Measurements from ENCODE around the gene ZNF784.

The ZNF784 gene

GRCh38 chr19:55620410-55621204 lies 3.8 kb downstream of the ZNF784 start:
- TF ChIP-seq CTCF (conservative IDR thresholded peaks at IDR 0.05; ENCODE audit: low read depth): no peak
- 0 out of 2 replicates have a peak overlapping the region, but pooled peaks have one; percentile 5 for H3K27ac ChIP-seq
- CTCF ChIA-PET: interaction anchor here (0.8 kb wide), 1 partner anchor 12 kb away, joined by 5 read pairs; no protein-coding TSS in a partner anchor
- DNase-seq (ENCODE audit: low spot score): no peak
- POLR2A ChIA-PET (ENCODE audit: low non-redundant PET): no interaction called here

- ChIA-PET POLR2A (ENCODE audit: low non-redundant PET) (no interaction called here), CTCF (interaction anchor here (1.2 kb wide), 1 partner anchor 13 kb away, joined by 5 read pairs; no protein-coding TSS in a partner anchor)
- no peak for DNase-seq (ENCODE audit: low spot score)
- H3K27ac ChIP-seq: peak overlapping the region; percentile 21; the same call in 1 of the 2 replicates
- no peak for TF ChIP-seq CTCF (conservative IDR thresholded peaks at IDR 0.05; ENCODE audit: low read depth)
Observed at GRCh38 chr19:55619286-55619685, 5.1 kb downstream of the ZNF784 start.

- DNase-seq (ENCODE audit: low spot score): no peak
- ChIA-PET POLR2A (ENCODE audit: low non-redundant PET) (no interaction called here), CTCF (interaction anchor here (0.6 kb wide), 1 partner anchor 36 kb away, joined by 3 read pairs; no protein-coding TSS in a partner anchor)
- H3K27ac ChIP-seq: peak overlapping the region; percentile 21
- no peak for TF ChIP-seq CTCF (conservative IDR thresholded peaks at IDR 0.05; ENCODE audit: low read depth)
Observed at GRCh38 chr19:55618426-55618825, 5.9 kb downstream of the ZNF784 start.

DNA sequence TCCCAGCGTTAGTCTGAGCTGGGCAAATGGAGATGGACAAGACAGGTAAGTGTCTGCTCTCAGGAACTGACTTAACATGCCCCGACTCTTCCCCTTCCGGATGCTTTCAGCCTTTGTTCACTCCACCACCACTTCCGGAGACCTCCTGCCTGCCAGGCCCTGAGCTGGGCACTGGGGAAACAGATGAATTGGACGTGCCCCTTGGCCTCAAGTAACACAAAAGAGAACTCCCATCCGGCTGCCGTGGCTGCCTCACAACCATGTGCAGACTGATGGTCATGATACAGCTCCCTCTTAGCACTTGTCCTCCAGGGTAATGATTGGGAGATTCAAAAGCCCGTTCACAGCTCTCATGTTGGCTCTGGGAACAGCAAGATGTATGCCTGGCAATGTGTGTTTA lies 6.9 kb downstream of the ZNF784 start:
- POLR2A ChIA-PET (ENCODE audit: low non-redundant PET): no interaction called here
- CTCF ChIA-PET: interaction anchor here (0.5 to 1.1 kb wide), 2 partner anchors 11 to 28 kb away, joined by 3 to 4 read pairs; no protein-coding TSS in a partner anchor

DNA sequence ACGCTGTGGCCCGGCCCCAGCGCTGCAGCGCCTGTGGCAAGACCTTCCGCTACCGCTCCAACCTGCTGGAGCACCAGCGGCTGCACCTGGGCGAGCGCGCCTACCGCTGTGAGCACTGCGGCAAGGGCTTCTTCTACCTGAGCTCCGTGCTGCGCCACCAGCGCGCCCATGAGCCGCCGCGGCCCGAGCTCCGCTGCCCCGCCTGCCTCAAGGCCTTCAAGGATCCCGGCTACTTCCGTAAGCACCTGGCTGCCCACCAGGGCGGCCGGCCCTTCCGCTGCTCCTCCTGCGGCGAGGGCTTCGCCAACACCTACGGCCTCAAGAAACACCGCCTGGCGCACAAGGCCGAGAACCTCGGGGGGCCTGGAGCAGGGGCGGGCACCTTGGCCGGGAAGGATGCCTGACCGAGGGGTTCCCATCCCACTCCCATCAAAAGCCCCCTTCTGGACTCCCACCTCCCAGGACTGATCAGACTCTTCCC lies 7.9 kb downstream of the ZNF784 start:
- H3K27ac ChIP-seq: no peak overlapping the region
- TF ChIP-seq CTCF (conservative IDR thresholded peaks at IDR 0.05; ENCODE audit: low read depth): no peak
- ChIA-PET POLR2A (ENCODE audit: low non-redundant PET) (no interaction called here), CTCF (no interaction called here)
- DNase-seq (ENCODE audit: low spot score): no peak

More for the DNA sequence above, 6.9 kb downstream of the ZNF784 start:
- DNase-seq (ENCODE audit: low spot score): no peak
- peak overlapping the region; percentile 33; the same call in 1 of the 2 replicates for H3K27ac ChIP-seq
- TF ChIP-seq CTCF (conservative IDR thresholded peaks at IDR 0.05; ENCODE audit: low read depth): no peak

- TF ChIP-seq CTCF (conservative IDR thresholded peaks at IDR 0.05; ENCODE audit: low read depth): no peak
Observed at GRCh38 chr19:55615543-55616394, 8.6 kb downstream of the ZNF784 start.

More at GRCh38 chr19:55615543-55616394, 8.6 kb downstream of the ZNF784 start:
- ChIA-PET CTCF (no interaction called here), POLR2A (ENCODE audit: low non-redundant PET) (no interaction called here)
- H3K27ac ChIP-seq: no peak overlapping the region
- no peak for DNase-seq (ENCODE audit: low spot score)
